CD14-positive monocyte (primary cell): Measurements from ENCODE around the gene LCNL1. TPM values are rescaled to one million over a fixed set of nuclear protein-coding genes. Genes with fewer than 3 reads are reported as not detected.

Source experiments
- DNase-seq, 3 donors: peaks; one replicate each; pipeline ENCODE4 v3.0.0-alpha.2; 2011 to 2022
- H2AFZ ChIP-seq: 2 replicates; pipeline ENCODE4 v1.6.0; 2012; ENCODE audit warnings: mild to moderate bottlenecking, low read depth, low read length, inconsistent platforms; ENCODE audit not compliant: insufficient read depth, poor library complexity, severe bottlenecking
- H3K27ac ChIP-seq, 2 donors: 1 replicate in 1 of 2; 2 replicates in 1 of 2; pipeline ENCODE4 v1.5.1; 2012 to 2013; ENCODE audit warnings: low read length in 2 of 2, control low read depth in 1 of 2, inconsistent platforms in 1 of 2, low read depth in 1 of 2, mild to moderate bottlenecking in 1 of 2
- H3K27me3 ChIP-seq, 2 donors: one replicate each; pipeline versions ENCODE4 v1.6.0 to v1.6.1; 2011 to 2013; ENCODE audit warnings: low read length in 2 of 2; ENCODE audit not compliant: control insufficient read depth in 2 of 2, insufficient read depth in 2 of 2
- H3K36me3 ChIP-seq, 2 donors: replicated peaks in 1 of 2; 1 replicate in 1 of 2; 2 replicates in 1 of 2; pipeline versions ENCODE4 v1.5.1 to v1.6.1; 2012 to 2013; ENCODE audit warnings: low read length in 2 of 2, control low read depth in 1 of 2, inconsistent platforms in 1 of 2, mild to moderate bottlenecking in 1 of 2; ENCODE audit not compliant: insufficient read depth in 2 of 2, control insufficient read depth in 1 of 2
- H3K4me1 ChIP-seq, 2 donors: 1 replicate in 1 of 2; 2 replicates in 1 of 2; pipeline versions ENCODE4 v1.5.1 to v1.6.1; 2012 to 2013; ENCODE audit warnings: low read length in 2 of 2, control low read depth in 1 of 2, inconsistent platforms in 1 of 2, mild to moderate bottlenecking in 1 of 2, moderate library complexity in 1 of 2; ENCODE audit not compliant: insufficient read depth in 2 of 2, control insufficient read depth in 1 of 2
- H3K4me2 ChIP-seq: replicated peaks from 2 replicates; pipeline ENCODE3; 2012; ENCODE audit warnings: low read length, moderate library complexity, mild to moderate bottlenecking; ENCODE audit not compliant: poor library complexity, severe bottlenecking; ENCODE audit errors: extremely low read depth
- H3K4me3 ChIP-seq, 3 experiments: fragments of 200-600 bp in 1 of 3; sonication (generic) in 1 of 3; replicated peaks in 1 of 3; 1 replicate in 2 of 3; 2 replicates in 1 of 3; pipeline ENCODE4 v1.5.1; 2011 to 2013; ENCODE audit warnings: low read length in 3 of 3, mild to moderate bottlenecking in 3 of 3, control low read depth in 2 of 3, low read depth in 2 of 3, inconsistent platforms in 1 of 3, moderate library complexity in 1 of 3
- H3K79me2 ChIP-seq: 2 replicates; pipeline ENCODE4 v1.6.0; 2012; ENCODE audit warnings: mild to moderate bottlenecking, control low read depth, inconsistent platforms, low read length, moderate library complexity; ENCODE audit not compliant: insufficient read depth
- H3K9ac ChIP-seq: 2 replicates; pipeline ENCODE4 v1.6.0; 2017; ENCODE audit warnings: low read length, mild to moderate bottlenecking; ENCODE audit not compliant: insufficient read depth, poor library complexity, severe bottlenecking
- H3K9me3 ChIP-seq, 2 donors: replicated peaks in 1 of 2; 1 replicate in 1 of 2; 2 replicates in 1 of 2; pipeline versions ENCODE4 v1.5.1 to v1.6.1; 2012 to 2013; ENCODE audit warnings: low read length in 2 of 2, control low read depth in 1 of 2; ENCODE audit not compliant: control insufficient read depth in 1 of 2, insufficient read depth in 1 of 2
- H4K20me1 ChIP-seq: 2 replicates; pipeline ENCODE4 v1.6.0; 2012; ENCODE audit warnings: mild to moderate bottlenecking, low read length, control low read depth, moderate library complexity; ENCODE audit not compliant: insufficient read depth
- H3K27ac Mint-ChIP-seq, 7 donors: one replicate each; pipeline ENCODE4 v1.8.0; 2020; ENCODE audit warnings: mild to moderate bottlenecking in 7 of 7, mixed read lengths in 7 of 7, moderate library complexity in 6 of 7, inconsistent platforms in 2 of 7
- H3K27me3 Mint-ChIP-seq, 3 donors: one replicate each; pipeline ENCODE4 v1.8.0; 2021 to 2022; ENCODE audit warnings: low read depth in 3 of 3, mild to moderate bottlenecking in 3 of 3, mixed read lengths in 3 of 3, moderate library complexity in 3 of 3, inconsistent platforms in 1 of 3
- H3K36me3 Mint-ChIP-seq, 2 donors: one replicate each; pipeline ENCODE4 v1.8.0; 2020; ENCODE audit warnings: mixed read lengths in 2 of 2, inconsistent platforms in 1 of 2, mild to moderate bottlenecking in 1 of 2
- H3K4me1 Mint-ChIP-seq: one replicate; pipeline ENCODE4 v1.8.0; 2020; ENCODE audit warnings: mild to moderate bottlenecking, mixed read lengths
- H3K4me3 Mint-ChIP-seq, 2 donors: one replicate each; pipeline ENCODE4 v1.8.0; 2020; ENCODE audit warnings: mild to moderate bottlenecking in 2 of 2, mixed read lengths in 2 of 2, moderate library complexity in 1 of 2
- H3K9me3 Mint-ChIP-seq, 7 donors: one replicate each; pipeline ENCODE4 v1.8.0; 2020 to 2022; ENCODE audit warnings: mixed read lengths in 7 of 7, mild to moderate bottlenecking in 6 of 7, moderate library complexity in 6 of 7, inconsistent platforms in 2 of 7
- CTCF ChIP-seq: fragments of 200-600 bp; IDR thresholded peaks from one replicate; pipeline ENCODE4 v1.8.0; 2022; ENCODE audit warnings: antibody characterized with exemption, mild to moderate bottlenecking
- WGBS: methylation state at CpG from one replicate; pipeline ENCODE4 v1.1.5; 2013; ENCODE audit warnings: missing lambda C conversion rate; ENCODE audit not compliant: insufficient coverage; 5-methylcytosine and 5-hydroxymethylcytosine counted together
- intact Hi-C, 2 donors: fragments of 100-400 bp; cut with micrococcal nuclease; formaldehyde crosslinking; loops; one replicate each; pipeline versions ENCODE4 v1.15.0 to v1.15.1; 2023
- polyA plus RNA-seq, 3 donors: library from polyadenylated mRNA; depleted of rRNA in 1 of 3; unstranded in 2 of 3; stranded (reverse) in 1 of 3; fragments of 300-500 nt in 2 of 3; fragments of >200 nt in 1 of 3; fragmentation: Illumina TruSeq in 2 of 3; gene quantifications; 1 replicate in 2 of 3; 2 replicates in 1 of 3; pipeline ENCODE4 v1.2.3, GENCODE V29; 2012 to 2021

Gene LCNL1
- polyA plus RNA-seq, 3 donors = 0.04 TPM; not detected in 2

GRCh38 chr9:137014776-137015539, 32.2 kb downstream of the LCNL1 start:
- DNase-seq = no peak
- TF ChIP-seq CTCF = no peak
- peaks cover 0 to 2% (median 2%) of the 10 kb centered on the region in 3 donors for H3K27me3 Mint-ChIP-seq
- intact Hi-C loops = no loop called here
- Histone ChIP-seq H3K36me3 (peaks cover 0 to 3% of the 10 kb centered on the region in 2 donors), H2AFZ (no peak overlapping the region), H3K27ac (no peak overlapping the region), H3K4me3 (no peak overlapping the region), H3K4me2 (no peak overlapping the region), H4K20me1 (no peaks in the 10 kb centered on the region), H3K9me3 (no peaks in the 10 kb centered on the region), H3K27me3 (no peaks in the 10 kb centered on the region), H3K9ac (no peak overlapping the region), H3K79me2 (no peaks in the 10 kb centered on the region), H3K4me1 (no peaks in the 10 kb centered on the region)
- H3K9me3 Mint-ChIP-seq = peaks cover 0 to 6% (median 0%) of the 10 kb centered on the region in 7 donors
- H3K27ac Mint-ChIP-seq = no peak overlapping the region
- H3K36me3 Mint-ChIP-seq = peaks cover 9 to 32% of the 10 kb centered on the region in 2 donors
- H3K4me3 Mint-ChIP-seq = no peak overlapping the region
- WGBS = 96% methylated on average over 30 of the region's 36 CpGs
- no peaks in the 10 kb centered on the region for H3K4me1 Mint-ChIP-seq

GRCh38 chr9:137015540-137015930, 32.7 kb downstream of the LCNL1 start:
- TF ChIP-seq CTCF = no peak

More at GRCh38 chr9:137015540-137015930, 32.7 kb downstream of the LCNL1 start:
- no peaks in the 10 kb centered on the region for H3K4me1 Mint-ChIP-seq
- Histone ChIP-seq H3K27ac (no peak overlapping the region), H3K36me3 (peaks cover 0 to 3% of the 10 kb centered on the region in 2 donors), H3K9me3 (no peaks in the 10 kb centered on the region), H3K4me2 (no peak overlapping the region), H4K20me1 (no peaks in the 10 kb centered on the region), H3K27me3 (no peaks in the 10 kb centered on the region), H3K4me3 (no peak overlapping the region), H3K9ac (no peak overlapping the region), H2AFZ (no peak overlapping the region), H3K79me2 (no peaks in the 10 kb centered on the region), H3K4me1 (no peaks in the 10 kb centered on the region)
- intact Hi-C loops = no loop called here
- peaks cover 9 to 32% of the 10 kb centered on the region in 2 donors for H3K36me3 Mint-ChIP-seq
- WGBS = over 99% methylated on average over 18 of the region's 25 CpGs
- H3K4me3 Mint-ChIP-seq = no peak overlapping the region
- H3K9me3 Mint-ChIP-seq = peaks cover 0 to 6% (median 0%) of the 10 kb centered on the region in 7 donors
- no peak overlapping the region for H3K27ac Mint-ChIP-seq
- H3K27me3 Mint-ChIP-seq = peaks cover 0 to 2% (median 2%) of the 10 kb centered on the region in 3 donors
- no peak for DNase-seq
